ENCODE results near the gene ATP6V1G2.

The ATP6V1G2 gene

GRCh38 chr6:31530659-31531058 is 15.7 kb downstream of the ATP6V1G2 start:
- Histone ChIP-seq H3K9me3 (ENCODE audit: control insufficient read depth in 5 of 5, low read length in 5 of 5) (no peaks in the 10 kb centered on the region), H3K27ac (ENCODE audit: low read depth, low read length) (no peak overlapping the region), H3K9ac (ENCODE audit: low read length in 5 of 5) (no peak overlapping the region), H3K4me1 (ENCODE audit: control insufficient read depth in 5 of 5, insufficient read depth in 5 of 5, low read length in 5 of 5) (no peaks in the 10 kb centered on the region), H3K27me3 (ENCODE audit: control insufficient read depth in 5 of 5, insufficient read depth in 4 of 5, low read length in 5 of 5) (no peaks in the 10 kb centered on the region), H3K36me3 (ENCODE audit: control insufficient read depth in 5 of 5, insufficient read depth in 5 of 5, low read length in 5 of 5) (peaks cover 9 to 62% (median 58%) of the 10 kb centered on the region in 5 donors), H3K4me3 (ENCODE audit: low read depth in 1 of 5, low read length in 5 of 5) (no peak overlapping the region)

- Histone ChIP-seq H3K36me3 (ENCODE audit: control insufficient read depth in 5 of 5, insufficient read depth in 5 of 5, low read length in 5 of 5) (peaks cover 6 to 51% (median 47%) of the 10 kb centered on the region in 5 donors), H3K9me3 (ENCODE audit: control insufficient read depth in 5 of 5, low read length in 5 of 5) (no peaks in the 10 kb centered on the region), H3K27ac (ENCODE audit: low read depth, low read length) (no peak overlapping the region), H3K27me3 (ENCODE audit: control insufficient read depth in 5 of 5, insufficient read depth in 4 of 5, low read length in 5 of 5) (no peaks in the 10 kb centered on the region), H3K9ac (ENCODE audit: low read length in 5 of 5) (no peak overlapping the region), H3K4me3 (ENCODE audit: low read depth in 1 of 5, low read length in 5 of 5) (no peak overlapping the region), H3K4me1 (ENCODE audit: control insufficient read depth in 5 of 5, insufficient read depth in 5 of 5, low read length in 5 of 5) (no peaks in the 10 kb centered on the region)
Measured at GRCh38 chr6:31529329-31530150, 16.9 kb downstream of the ATP6V1G2 start.

GRCh38 chr6:31528821-31529328 is 17.5 kb downstream of the ATP6V1G2 start, which contains the start of gene MCCD1:
Gene MCCD1, plus strand, starts transcription at chr6:31528962. Its CDS starts 53 bp downstream, at chr6:31529015.
- peaks cover 6 to 44% (median 40%) of the 10 kb centered on the region in 5 donors for H3K36me3 ChIP-seq (ENCODE audit: control insufficient read depth in 5 of 5, insufficient read depth in 5 of 5, low read length in 5 of 5)
- H3K9me3 ChIP-seq (ENCODE audit: control insufficient read depth in 5 of 5, low read length in 5 of 5): no peaks in the 10 kb centered on the region
- no peak within 1 kb of the TSS for H3K4me3 ChIP-seq (ENCODE audit: low read depth in 1 of 5, low read length in 5 of 5)
- no peaks in the 10 kb centered on the region for H3K27me3 ChIP-seq (ENCODE audit: control insufficient read depth in 5 of 5, insufficient read depth in 4 of 5, low read length in 5 of 5)
- H3K27ac ChIP-seq (ENCODE audit: low read depth, low read length): no peak within 1 kb of the TSS
- H3K9ac ChIP-seq (ENCODE audit: low read length in 5 of 5): no peak within 1 kb of the TSS
- H3K4me1 ChIP-seq (ENCODE audit: control insufficient read depth in 5 of 5, insufficient read depth in 5 of 5, low read length in 5 of 5): no peaks in the 10 kb centered on the region

GRCh38 chr6:31528307-31528777 is 18.1 kb downstream of the ATP6V1G2 start:
- no peaks in the 10 kb centered on the region for H3K27me3 ChIP-seq (ENCODE audit: control insufficient read depth in 5 of 5, insufficient read depth in 4 of 5, low read length in 5 of 5)
- no peak overlapping the region for H3K4me3 ChIP-seq (ENCODE audit: low read depth in 1 of 5, low read length in 5 of 5)
- no peaks in the 10 kb centered on the region for H3K9me3 ChIP-seq (ENCODE audit: control insufficient read depth in 5 of 5, low read length in 5 of 5)
- H3K4me1 ChIP-seq (ENCODE audit: control insufficient read depth in 5 of 5, insufficient read depth in 5 of 5, low read length in 5 of 5): no peaks in the 10 kb centered on the region
- H3K36me3 ChIP-seq (ENCODE audit: control insufficient read depth in 5 of 5, insufficient read depth in 5 of 5, low read length in 5 of 5): peaks cover 5 to 39% (median 35%) of the 10 kb centered on the region in 5 donors
- no peak overlapping the region for H3K9ac ChIP-seq (ENCODE audit: low read length in 5 of 5)
- no peak overlapping the region for H3K27ac ChIP-seq (ENCODE audit: low read depth, low read length)

GRCh38 chr6:31525932-31526591 is 20.3 kb downstream of the ATP6V1G2 start:
- peaks cover 0 to 18% (median 16%) of the 10 kb centered on the region in 5 donors for H3K36me3 ChIP-seq (ENCODE audit: control insufficient read depth in 5 of 5, insufficient read depth in 5 of 5, low read length in 5 of 5)
- no peak overlapping the region for H3K9ac ChIP-seq (ENCODE audit: low read length in 5 of 5)
- H3K4me1 ChIP-seq (ENCODE audit: control insufficient read depth in 5 of 5, insufficient read depth in 5 of 5, low read length in 5 of 5): no peaks in the 10 kb centered on the region
- H3K27me3 ChIP-seq (ENCODE audit: control insufficient read depth in 5 of 5, insufficient read depth in 4 of 5, low read length in 5 of 5): no peaks in the 10 kb centered on the region
- H3K27ac ChIP-seq (ENCODE audit: low read depth, low read length): no peak overlapping the region
- no peak overlapping the region for H3K4me3 ChIP-seq (ENCODE audit: low read depth in 1 of 5, low read length in 5 of 5)
- no peaks in the 10 kb centered on the region for H3K9me3 ChIP-seq (ENCODE audit: control insufficient read depth in 5 of 5, low read length in 5 of 5)

GRCh38 chr6:31525553-31525931 is 20.9 kb downstream of the ATP6V1G2 start:
- Histone ChIP-seq H3K36me3 (ENCODE audit: control insufficient read depth in 5 of 5, insufficient read depth in 5 of 5, low read length in 5 of 5) (peaks cover 0 to 13% (median 11%) of the 10 kb centered on the region in 5 donors), H3K9me3 (ENCODE audit: control insufficient read depth in 5 of 5, low read length in 5 of 5) (no peaks in the 10 kb centered on the region), H3K9ac (ENCODE audit: low read length in 5 of 5) (no peak overlapping the region), H3K27ac (ENCODE audit: low read depth, low read length) (no peak overlapping the region), H3K27me3 (ENCODE audit: control insufficient read depth in 5 of 5, insufficient read depth in 4 of 5, low read length in 5 of 5) (no peaks in the 10 kb centered on the region), H3K4me3 (ENCODE audit: low read depth in 1 of 5, low read length in 5 of 5) (no peak overlapping the region), H3K4me1 (ENCODE audit: control insufficient read depth in 5 of 5, insufficient read depth in 5 of 5, low read length in 5 of 5) (no peaks in the 10 kb centered on the region)

- Histone ChIP-seq H3K27me3 (ENCODE audit: control insufficient read depth in 5 of 5, insufficient read depth in 4 of 5, low read length in 5 of 5) (no peaks in the 10 kb centered on the region), H3K36me3 (ENCODE audit: control insufficient read depth in 5 of 5, insufficient read depth in 5 of 5, low read length in 5 of 5) (no peaks in the 10 kb centered on the region), H3K4me1 (ENCODE audit: control insufficient read depth in 5 of 5, insufficient read depth in 5 of 5, low read length in 5 of 5) (no peaks in the 10 kb centered on the region), H3K27ac (ENCODE audit: low read depth, low read length) (no peak overlapping the region), H3K4me3 (ENCODE audit: low read depth in 1 of 5, low read length in 5 of 5) (no peak overlapping the region), H3K9me3 (ENCODE audit: control insufficient read depth in 5 of 5, low read length in 5 of 5) (no peaks in the 10 kb centered on the region), H3K9ac (ENCODE audit: low read length in 5 of 5) (no peak overlapping the region)
Measured at GRCh38 chr6:31521835-31522234, 24.6 kb downstream of the ATP6V1G2 start.

- Histone ChIP-seq H3K9ac (ENCODE audit: low read length in 5 of 5) (no peak overlapping the region), H3K27me3 (ENCODE audit: control insufficient read depth in 5 of 5, insufficient read depth in 4 of 5, low read length in 5 of 5) (peaks cover 0 to 4% (median 0%) of the 10 kb centered on the region in 5 donors), H3K27ac (ENCODE audit: low read depth, low read length) (no peak overlapping the region), H3K4me1 (ENCODE audit: control insufficient read depth in 5 of 5, insufficient read depth in 5 of 5, low read length in 5 of 5) (peaks cover 0 to 7% (median 0%) of the 10 kb centered on the region in 5 donors), H3K9me3 (ENCODE audit: control insufficient read depth in 5 of 5, low read length in 5 of 5) (no peaks in the 10 kb centered on the region), H3K36me3 (ENCODE audit: control insufficient read depth in 5 of 5, insufficient read depth in 5 of 5, low read length in 5 of 5) (peaks cover 0 to 18% (median 8%) of the 10 kb centered on the region in 5 donors), H3K4me3 (ENCODE audit: low read depth in 1 of 5, low read length in 5 of 5) (no peak overlapping the region)
Measured at GRCh38 chr6:31513456-31514165, 32.8 kb downstream of the ATP6V1G2 start.

- no peak overlapping the region for H3K4me3 ChIP-seq (ENCODE audit: low read depth in 1 of 5, low read length in 5 of 5)
- H3K9me3 ChIP-seq (ENCODE audit: control insufficient read depth in 5 of 5, low read length in 5 of 5): no peaks in the 10 kb centered on the region
- no peaks in the 10 kb centered on the region for H3K4me1 ChIP-seq (ENCODE audit: control insufficient read depth in 5 of 5, insufficient read depth in 5 of 5, low read length in 5 of 5)
- peaks cover 0 to 48% (median 14%) of the 10 kb centered on the region in 5 donors for H3K36me3 ChIP-seq (ENCODE audit: control insufficient read depth in 5 of 5, insufficient read depth in 5 of 5, low read length in 5 of 5)
- peaks cover 0 to 6% (median 0%) of the 10 kb centered on the region in 5 donors for H3K27me3 ChIP-seq (ENCODE audit: control insufficient read depth in 5 of 5, insufficient read depth in 4 of 5, low read length in 5 of 5)
- H3K9ac ChIP-seq (ENCODE audit: low read length in 5 of 5): no peak overlapping the region
- H3K27ac ChIP-seq (ENCODE audit: low read depth, low read length): no peak overlapping the region
Measured at GRCh38 chr6:31510007-31510406, 36.4 kb downstream of the ATP6V1G2 start.
